ENCODE results near the gene FTL.
A peak's percentile ranks its signal among the peaks of the same experiment; 100 is the strongest.

FTL gene

GRCh38 chr19:48953990-48954594 lies 11.0 kb upstream of the FTL start:
- no peak for ATAC-seq
- TF ChIP-seq BACH2 (CRISPR knock-in tag; IDR thresholded peaks at IDR 0.05; ENCODE audit: borderline replicate concordance) (no peak), ARNTL (CRISPR knock-in tag; IDR thresholded peaks at IDR 0.05; ENCODE audit: borderline replicate concordance, low read depth) (no peak), PPARA (CRISPR knock-in tag; IDR thresholded peaks at IDR 0.05; ENCODE audit: borderline replicate concordance) (no peak), TCF4 (CRISPR knock-in tag; IDR thresholded peaks at IDR 0.05; ENCODE audit: borderline replicate concordance) (no peak), ZNF70 (CRISPR knock-in tag; IDR thresholded peaks at IDR 0.05) (no peak), TOX (CRISPR knock-in tag; IDR thresholded peaks at IDR 0.05; ENCODE audit: borderline replicate concordance) (no peak), GLIS3 (CRISPR knock-in tag; IDR thresholded peaks at IDR 0.05) (no peak), PATZ1 (CRISPR knock-in tag; IDR thresholded peaks at IDR 0.05; ENCODE audit: borderline replicate concordance) (no peak), CSRNP3 (CRISPR knock-in tag; IDR thresholded peaks at IDR 0.05) (no peak), TSHZ2 (CRISPR knock-in tag; IDR thresholded peaks at IDR 0.05) (no peak), CREB5 (CRISPR knock-in tag; IDR thresholded peaks at IDR 0.05; ENCODE audit: low read depth) (no peak), ZNF8 (CRISPR knock-in tag; IDR thresholded peaks at IDR 0.05) (no peak), ZC3H10 (CRISPR knock-in tag; IDR thresholded peaks at IDR 0.05) (no peak)

- TF ChIP-seq CSDC2 (CRISPR knock-in tag; IDR thresholded peaks at IDR 0.05) (peak; percentile 86; the same call in 1 of the 2 replicates), TCF4 (CRISPR knock-in tag; IDR thresholded peaks at IDR 0.05; ENCODE audit: borderline replicate concordance) (no peak), ZC3H10 (CRISPR knock-in tag; IDR thresholded peaks at IDR 0.05) (peak; percentile 50; the same call in 1 of the 2 replicates), ZFP3 (CRISPR knock-in tag; IDR thresholded peaks at IDR 0.05) (peak; percentile 66; the same call in 1 of the 2 replicates), SNAI2 (CRISPR knock-in tag; IDR thresholded peaks at IDR 0.05) (peak; percentile 95)
- peak; percentile 94 for ATAC-seq
Observed at GRCh38 chr19:48954595-48955307, 10.4 kb upstream of the FTL start, which contains the start of gene BAX. Gene BAX, plus strand, starts transcription at chr19:48954875. Its CDS starts 54 bp downstream, at chr19:48954929.

GRCh38 chr19:48955308-48955958 lies 9.7 kb upstream of the FTL start:
- TF ChIP-seq POU6F1 (CRISPR knock-in tag; IDR thresholded peaks at IDR 0.05; ENCODE audit: borderline replicate concordance, low read depth) (no peak), GLIS3 (CRISPR knock-in tag; IDR thresholded peaks at IDR 0.05) (no peak)
- ATAC-seq, result no peak

Data from SK-N-SH treated with all-trans-retinoic acid at 6 μM for 48 hours (cell line).